K562 (cell line): ENCODE data around the gene RBM22. TPM values are rescaled to one million over a fixed set of nuclear protein-coding genes. Genes with fewer than 3 reads are reported as not detected.

Source experiments
- ATAC-seq: fragments of 200-7000 bp; cut with Tn5 transposase; 3 replicates; pipeline ENCODE4 v1.9.1; 2020; ENCODE audit warnings: moderate library complexity
- BruUV-seq: library from RNA; stranded (reverse); fragments of 400-500 nt; replicated peaks from 2 replicates; lab custom pipeline; 2021; lab: Mats Ljungman, UMichigan
- CTCF ChIA-PET: fragments of 300-600 bp; formaldehyde crosslinking; extraction: SDS; loops from one replicate; lab custom pipeline; 2021; ENCODE audit warnings: low intra/inter-chr PET ratio; lab: Yijun Ruan, JAX
- POLR2A ChIA-PET: fragments of 300-600, 350-650 bp; sonication (Branson Sonifier 250); formaldehyde crosslinking; extraction: SDS; loops from one replicate; lab custom pipeline; 2021; ENCODE audit warnings: antibody characterized with exemption, inconsistent platforms; lab: Yijun Ruan, JAX
- DNase-seq, 4 experiments: peaks; one replicate each; pipeline versions ENCODE4 v3.0.0 to v3.0.0-alpha.2; 2011 to 2018; ENCODE audit warnings: low spot score in 3 of 4, mixed read lengths in 3 of 4; ENCODE audit errors: extremely low read depth in 1 of 4
- FAIRE-seq: peaks from 2 replicates; lab custom pipeline; 2011; peaks lifted over from hg19 to GRCh38; lab: Jason Lieb, UNC
- H2AFZ ChIP-seq: 2 replicates; pipeline ENCODE4 v1.6.0; 2011; ENCODE audit warnings: low read depth, low read length, control low read depth, inconsistent platforms
- H3K27ac ChIP-seq: fragments of 200-600 bp; 3 replicates; pipeline ENCODE4 v1.8.0; 2011; ENCODE audit warnings: low read depth, mild to moderate bottlenecking, control low read depth, inconsistent platforms, low read length, moderate library complexity, mixed read lengths; ENCODE audit errors: extremely low read depth
- H3K27me3 ChIP-seq, 2 experiments: fragments of 300-600 bp in 1 of 2; 2 replicates in 1 of 2; 3 replicates in 1 of 2; pipeline versions ENCODE4 v1.6.0 to v1.8.0; 2011; ENCODE audit warnings: inconsistent platforms in 2 of 2, low read length in 2 of 2, mild to moderate bottlenecking in 1 of 2, mixed read lengths in 1 of 2, moderate library complexity in 1 of 2; ENCODE audit not compliant: control insufficient read depth in 2 of 2, insufficient read depth in 2 of 2
- H3K36me3 ChIP-seq: fragments of 300-600 bp; 3 replicates; pipeline ENCODE4 v1.8.0; 2011; ENCODE audit warnings: mild to moderate bottlenecking, low read length, inconsistent platforms; ENCODE audit not compliant: control insufficient read depth, insufficient read depth
- H3K4me1 ChIP-seq, 2 experiments: fragments of 200-600 bp in 1 of 2; replicated peaks in 1 of 2; 2 replicates in 1 of 2; 3 replicates in 1 of 2; pipeline versions ENCODE4 v1.5.1 to v1.8.0; 2011; ENCODE audit warnings: inconsistent platforms in 2 of 2, low read length in 2 of 2, mild to moderate bottlenecking in 1 of 2, mixed read lengths in 1 of 2, moderate library complexity in 1 of 2; ENCODE audit not compliant: control insufficient read depth in 2 of 2, insufficient read depth in 2 of 2
- H3K4me2 ChIP-seq: 2 replicates; pipeline ENCODE4 v1.6.1; 2011; ENCODE audit warnings: low read length, control low read depth, inconsistent platforms, mixed read lengths; ENCODE audit not compliant: insufficient read depth
- H3K4me3 ChIP-seq: fragments of 200-600 bp; sonication (generic), shearing (Covaris generic); 2 replicates; pipeline ENCODE4 v1.5.1; 2016; ENCODE audit warnings: control low read depth, inconsistent platforms
- H3K79me2 ChIP-seq: fragments of 200-600 bp; 3 replicates; pipeline ENCODE4 v1.8.0; 2011; ENCODE audit warnings: low read length, inconsistent platforms; ENCODE audit not compliant: control insufficient read depth, insufficient read depth
- H3K9ac ChIP-seq, 2 experiments: 2 replicates each; pipeline versions ENCODE4 v1.6.0 to v1.6.1; 2011; ENCODE audit warnings: low read depth in 2 of 2, low read length in 2 of 2, control low read depth in 1 of 2, inconsistent platforms in 1 of 2, mild to moderate bottlenecking in 1 of 2, mixed read lengths in 1 of 2; ENCODE audit not compliant: insufficient read depth in 1 of 2
- H3K9me1 ChIP-seq: one replicate; pipeline ENCODE4 v1.6.0; 2011; ENCODE audit warnings: inconsistent platforms, mild to moderate bottlenecking, low read length, moderate library complexity; ENCODE audit not compliant: control insufficient read depth, insufficient read depth
- H3K9me3 ChIP-seq: replicated peaks from 2 replicates; pipeline ENCODE4 v1.5.1; 2011; ENCODE audit warnings: low read depth, low read length, inconsistent platforms; ENCODE audit not compliant: control insufficient read depth, insufficient read depth
- H4K20me1 ChIP-seq: replicated peaks from 2 replicates; pipeline ENCODE4 v1.6.1; 2011; ENCODE audit warnings: low read length, inconsistent platforms, mixed read lengths; ENCODE audit not compliant: control insufficient read depth, insufficient read depth
- CBFB ChIP-seq: sonication (generic); formaldehyde crosslinking; IDR thresholded peaks from 2 replicates; pipeline ENCODE4 v1.4.0; 2020; ENCODE audit warnings: mild to moderate bottlenecking, missing genetic modification reagents
- CBX2 ChIP-seq: fragments of 200-600 bp; sonication (generic); IDR thresholded peaks from one replicate; pipeline ENCODE4 v1.6.1; 2012; ENCODE audit warnings: mild to moderate bottlenecking, low read length, inconsistent platforms; ENCODE audit not compliant: insufficient read depth, poor library complexity, severe bottlenecking
- CTCF ChIP-seq, 3 experiments: IDR thresholded peaks in 2 of 3; conservative IDR thresholded peaks in 1 of 3; 2 replicates each; pipeline ENCODE4 v1.5.1; 2011 to 2012; ENCODE audit warnings: low read length in 3 of 3, mild to moderate bottlenecking in 3 of 3, control low read depth in 2 of 3, improper control_type of control experiment in 1 of 3, inconsistent platforms in 1 of 3, low read depth in 1 of 3, mixed read lengths in 1 of 3, moderate library complexity in 1 of 3; ENCODE audit not compliant: insufficient read depth in 2 of 3
- EGR1 ChIP-seq: fragments of 450-650 bp; conservative IDR thresholded peaks from 2 replicates; pipeline ENCODE4 v1.6.1; 2017; ENCODE audit warnings: mild to moderate bottlenecking
- MEIS2 ChIP-seq: fragments of 450-650 bp; IDR thresholded peaks from 2 replicates; pipeline ENCODE4 v1.6.1; 2014; ENCODE audit warnings: mild to moderate bottlenecking; ENCODE audit not compliant: partially characterized antibody
- PBX2 ChIP-seq, 2 experiments: IDR thresholded peaks in 1 of 2; conservative IDR thresholded peaks in 1 of 2; 2 replicates each; pipeline ENCODE4 v1.6.1; 2016; ENCODE audit warnings: low read depth in 2 of 2, mild to moderate bottlenecking in 1 of 2, missing compliant biosample characterization in 1 of 2, missing genetic modification characterization in 1 of 2, moderate library complexity in 1 of 2
- PKNOX1 ChIP-seq: fragments of 450-650 bp; IDR thresholded peaks from 2 replicates; pipeline ENCODE4 v1.6.1; 2016
- SIX5 ChIP-seq, 2 experiments: IDR thresholded peaks; 2 replicates each; pipeline ENCODE4 v1.6.1; 2011; ENCODE audit warnings: low read length in 2 of 2, borderline replicate concordance in 1 of 2, low read depth in 1 of 2, mild to moderate bottlenecking in 1 of 2, moderate library complexity in 1 of 2; ENCODE audit not compliant: insufficient read depth in 1 of 2
- U2AF2 ChIP-seq: fragments of 200-400 bp; formaldehyde crosslinking; optimal IDR thresholded peaks from 2 replicates; pipeline ENCODE3; 2017; ENCODE audit warnings: low read depth, mild to moderate bottlenecking, low read length
- ZNF140 ChIP-seq: fragments of 250-450 bp; sonication (Bioruptor Pico); IDR thresholded peaks from 2 replicates; pipeline ENCODE4 v1.8.0; 2021; ENCODE audit warnings: moderate library complexity, mild to moderate bottlenecking, inconsistent platforms
- ZSCAN29 ChIP-seq: fragments of 450-650 bp; IDR thresholded peaks from 2 replicates; pipeline ENCODE4 v1.6.1; 2017
- WGBS: fragments of 100-300 bp; shearing (Covaris generic); methylation state at CpG from one replicate; pipeline ENCODE4 v1.1.6; 2016; ENCODE audit warnings: low coverage, mixed read lengths; ENCODE audit not compliant: insufficient coverage; ENCODE audit errors: missing lambda C conversion rate; 5-methylcytosine and 5-hydroxymethylcytosine counted together
- in situ Hi-C: fragments of 300-500 bp; cut with MboI; formaldehyde crosslinking; loops from 4 replicates; pipeline ENCODE4 v1.15.0; 2018; ENCODE audit warnings: inconsistent platforms, mixed read lengths
- intact Hi-C: fragments of 100-400 bp; cut with micrococcal nuclease; formaldehyde crosslinking; loops from 2 replicates; pipeline ENCODE4 v1.14.2; 2022
- polyA plus RNA-seq, 8 experiments: library from polyadenylated mRNA; depleted of rRNA in 4 of 8; stranded (reverse) in 5 of 8; unstranded in 3 of 8; fragments of >200 nt; fragmentation: Nextera tagmentation in 2 of 8; fragmentation: Illumina TruSeq in 1 of 8; extraction: Ambion mirVana in 2 of 8; extraction: Trizol in 1 of 8; gene quantifications; 2 replicates each; pipeline versions ENCODE4 v1.2.1 to v1.2.3, GENCODE V29; 2011 to 2014; ENCODE audit warnings: inconsistent platforms in 1 of 8, missing spikeins in 1 of 8
- total RNA-seq, 7 experiments: library from RNA; depleted of rRNA in 6 of 7; stranded (reverse); fragments of >200 nt in 6 of 7; fragmentation: Illumina TruSeq in 2 of 7; extraction: Trizol in 2 of 7; gene quantifications; 2 replicates each; pipeline versions ENCODE4 v1.2.1 to v1.2.3, GENCODE V29; 2011 to 2021; ENCODE audit warnings: low replicate concordance in 1 of 7

Gene RBM22
- total and polyA plus RNA-seq, 9 of the 15 experiments (the other 6 are each of a cell fraction or from before 2014, with no cell fraction given): 31.3 to 82.2 (median 44.8) TPM

- TF ChIP-seq CTCF (IDR thresholded peaks at IDR 0.05 in 2 of 3, conservative IDR thresholded peaks at IDR 0.05 in 1 of 3; ENCODE audit: insufficient read depth in 2 of 3, low read depth in 1 of 3, low read length in 3 of 3): peak; percentile 10 to 49 (median 24); a peak in 2 of 6 replicates
- TF ChIP-seq EGR1: no peak
- TF ChIP-seq ZSCAN29: no peak
- TF ChIP-seq ZNF140 (CRISPR knock-in tag): no peak
- TF ChIP-seq CBFB (CRISPR knock-in tag): no peak
- TF ChIP-seq U2AF2: no peak
These were observed 9.3 kb upstream of the RBM22 start (continued) for GRCh38 chr5:150710165-150710564.

GRCh38 chr5:150706776-150707390, 6.0 kb upstream of the RBM22 start:
- in situ Hi-C loops (no loop called here), intact Hi-C loops (no loop called here)
- 0 out of 2 replicates have a peak, but pooled peaks cover 2% of the 10 kb centered on the region for H4K20me1 ChIP-seq
- H3K27me3 ChIP-seq: no peaks in the 10 kb centered on the region
- H3K36me3 ChIP-seq: peaks cover 40% of the 10 kb centered on the region
- H2AFZ ChIP-seq: no peak overlapping the region
- no peak overlapping the region for H3K9ac ChIP-seq
- ATAC-seq: no peak
- no peak overlapping the region for H3K4me3 ChIP-seq
- H3K4me1 ChIP-seq: peaks cover 0 to 11% of the 10 kb centered on the region in 2 experiments; a peak in 2 of 5 replicates
- H3K79me2 ChIP-seq: no peaks in the 10 kb centered on the region
- H3K9me1 ChIP-seq: no peaks in the 10 kb centered on the region
- no peaks in the 10 kb centered on the region for H3K9me3 ChIP-seq
- H3K4me2 ChIP-seq: no peak overlapping the region
- no TSS peak for BruUV-seq
- DNase-seq: no peak
- CTCF ChIA-PET: no interaction called here
- WGBS: 60% methylated on average over 4 of the region's 4 CpGs
- POLR2A ChIA-PET: interaction anchor here (0.7 to 1.4 kb wide), 3 partner anchors 13 to 476 kb away, joined by 3 read pairs; no protein-coding TSS in a partner anchor
- no peak for TF ChIP-seq PBX2 (CRISPR knock-in tag; IDR thresholded peaks at IDR 0.05; ENCODE audit: low read depth)
- peak; percentile 63 for TF ChIP-seq PBX2 (tag; conservative IDR thresholded peaks at IDR 0.05; ENCODE audit: low read depth)
- TF ChIP-seq SIX5 (IDR thresholded peaks at IDR 0.05; ENCODE audit: borderline replicate concordance in 1 of 2, insufficient read depth in 1 of 2, low read depth in 1 of 2, low read length in 2 of 2): no peak
- TF ChIP-seq MEIS2: peak; percentile 55
- no peak for TF ChIP-seq CBX2
- peak; percentile 67 for TF ChIP-seq PKNOX1
- H3K27ac ChIP-seq: no peak overlapping the region
- FAIRE-seq: no peak
